ENCODE measurements around the gene RPP40.
A peak's percentile ranks its signal among the peaks of the same experiment; 100 is the strongest.

RPP40 gene

GRCh38 chr6:4973415-4973814 is 30.4 kb downstream of the RPP40 start:
- TF ChIP-seq CTCF (IDR thresholded peaks at IDR 0.05; ENCODE audit: low read depth, low read length) = no peak
- no peak overlapping the region for H3K4me3 ChIP-seq (replicated peaks in 1 of 2; ENCODE audit: low read depth in 2 of 2, low read length in 2 of 2)
- no peak for DNase-seq (ENCODE audit: low read depth in 2 of 2)

GRCh38 chr6:4972438-4972837 is 31.4 kb downstream of the RPP40 start:
- no peak for TF ChIP-seq CTCF (IDR thresholded peaks at IDR 0.05; ENCODE audit: low read depth, low read length)
- no peak overlapping the region for H3K4me3 ChIP-seq (replicated peaks in 1 of 2; ENCODE audit: low read depth in 2 of 2, low read length in 2 of 2)
- no peak for DNase-seq (ENCODE audit: low read depth in 2 of 2)

GRCh38 chr6:4971851-4972250 is 32.0 kb downstream of the RPP40 start:
- DNase-seq (ENCODE audit: low read depth in 2 of 2) = no peak
- no peak for TF ChIP-seq CTCF (IDR thresholded peaks at IDR 0.05; ENCODE audit: low read depth, low read length)
- no peak overlapping the region for H3K4me3 ChIP-seq (replicated peaks in 1 of 2; ENCODE audit: low read depth in 2 of 2, low read length in 2 of 2)

- DNase-seq (ENCODE audit: low read depth in 2 of 2) = peak in 1 of 2 donors; percentile 3
- no peak for TF ChIP-seq CTCF (IDR thresholded peaks at IDR 0.05; ENCODE audit: low read depth, low read length)
- H3K4me3 ChIP-seq (replicated peaks in 1 of 2; ENCODE audit: low read depth in 2 of 2, low read length in 2 of 2) = no peak overlapping the region
Observed at GRCh38 chr6:4970739-4971395, 33.0 kb downstream of the RPP40 start.

- no peak for DNase-seq (ENCODE audit: low read depth in 2 of 2)
- no peak for TF ChIP-seq CTCF (IDR thresholded peaks at IDR 0.05; ENCODE audit: low read depth, low read length)
- no peak overlapping the region for H3K4me3 ChIP-seq (replicated peaks in 1 of 2; ENCODE audit: low read depth in 2 of 2, low read length in 2 of 2)
Observed at GRCh38 chr6:4969609-4970285, 34.1 kb downstream of the RPP40 start.

GRCh38 chr6:4967301-4968030 is 36.4 kb downstream of the RPP40 start:
- no peak overlapping the region for H3K4me3 ChIP-seq (replicated peaks in 1 of 2; ENCODE audit: low read depth in 2 of 2, low read length in 2 of 2)
- DNase-seq (ENCODE audit: low read depth in 2 of 2) = peak; percentile 15 to 20
- no peak for TF ChIP-seq CTCF (IDR thresholded peaks at IDR 0.05; ENCODE audit: low read depth, low read length)

Measured in cardiac fibroblast (primary cell).